Measurements from ENCODE around the gene TRAF1.
"Not testable (repeated sequence)": the region's sequence is repeated elsewhere in the genome, so short reads cannot be mapped to it uniquely, and the experiment has no call there.

Gene TRAF1

GRCh38 chr9:120971938-120972337 is 45.3 kb upstream of the TRAF1 start:
- Histone ChIP-seq H3K9me3 (ENCODE audit: insufficient read depth, low read length) (no peaks in the 10 kb centered on the region), H3K4me2 (ENCODE audit: low read depth, low read length, poor library complexity, severe bottlenecking) (no peak overlapping the region), H3K9ac (ENCODE audit: low read length) (no peak overlapping the region), H3K27me3 (ENCODE audit: low read length) (no peaks in the 10 kb centered on the region), H2AFZ (ENCODE audit: low read depth, low read length, severe bottlenecking) (no peak overlapping the region), H3K27ac (ENCODE audit: low read depth, low read length) (no peak overlapping the region), H4K20me1 (ENCODE audit: low read depth, low read length) (no peaks in the 10 kb centered on the region), H3K9me2 (replicated peaks; ENCODE audit: insufficient read depth, low read length) (no peaks in the 10 kb centered on the region), H3F3A (ENCODE audit: insufficient read depth) (no peaks in the 10 kb centered on the region), H3K36me3 (ENCODE audit: low read length) (no peaks in the 10 kb centered on the region), H3K79me2 (ENCODE audit: insufficient read depth, low read length) (no peaks in the 10 kb centered on the region), H3K4me3 (ENCODE audit: insufficient read depth, low read length, poor library complexity, severe bottlenecking) (no peak overlapping the region)
- no peak for TF ChIP-seq CTCF (IDR thresholded peaks at IDR 0.05; ENCODE audit: insufficient read depth, low read length, poor library complexity, severe bottlenecking)
- no peak for TF ChIP-seq EZH2phosphoT487 (conservative IDR thresholded peaks at IDR 0.05; ENCODE audit: low read length)

GRCh38 chr9:120971471-120971870 is 44.9 kb upstream of the TRAF1 start:
- not testable (repeated sequence) for H3K79me2 ChIP-seq (ENCODE audit: insufficient read depth, low read length); H2AFZ ChIP-seq (ENCODE audit: low read depth, low read length, severe bottlenecking); H3K9me3 ChIP-seq (ENCODE audit: insufficient read depth, low read length); H3K4me3 ChIP-seq (ENCODE audit: insufficient read depth, low read length, poor library complexity, severe bottlenecking); H3F3A ChIP-seq (ENCODE audit: insufficient read depth); H3K36me3 ChIP-seq (ENCODE audit: low read length); H4K20me1 ChIP-seq (ENCODE audit: low read depth, low read length); H3K9ac ChIP-seq (ENCODE audit: low read length); H3K27ac ChIP-seq (ENCODE audit: low read depth, low read length); H3K4me2 ChIP-seq (ENCODE audit: low read depth, low read length, poor library complexity, severe bottlenecking); H3K9me2 ChIP-seq (replicated peaks; ENCODE audit: insufficient read depth, low read length); H3K27me3 ChIP-seq (ENCODE audit: low read length)

DNA sequence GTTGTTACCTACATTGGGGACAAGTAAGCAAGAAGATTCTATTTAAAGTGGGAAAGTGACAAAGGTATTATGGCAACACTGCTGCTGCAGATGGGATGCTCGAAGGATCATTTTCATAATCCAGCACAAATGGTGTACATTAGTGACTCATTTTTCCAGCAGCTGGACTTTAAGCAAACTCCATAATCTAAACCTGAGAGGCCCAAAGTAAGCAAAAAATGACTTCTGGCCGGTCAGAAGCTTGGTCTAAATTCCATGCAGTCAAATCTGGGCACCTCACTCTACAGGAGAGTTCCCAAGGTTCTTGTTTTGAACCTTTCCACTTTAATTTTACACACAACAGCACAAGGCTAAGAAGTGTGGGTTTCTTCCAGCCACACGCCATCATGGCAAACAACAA is 43.6 kb upstream of the TRAF1 start:
- no peaks in the 10 kb centered on the region for H3K9me2 ChIP-seq (replicated peaks; ENCODE audit: insufficient read depth, low read length)
- H3K9me3 ChIP-seq (ENCODE audit: insufficient read depth, low read length): no peaks in the 10 kb centered on the region
- H3F3A ChIP-seq (ENCODE audit: insufficient read depth): no peaks in the 10 kb centered on the region
- H3K27ac ChIP-seq (ENCODE audit: low read depth, low read length): no peak overlapping the region
- no peaks in the 10 kb centered on the region for H3K79me2 ChIP-seq (ENCODE audit: insufficient read depth, low read length)
- no peak for TF ChIP-seq CTCF (IDR thresholded peaks at IDR 0.05; ENCODE audit: insufficient read depth, low read length, poor library complexity, severe bottlenecking)
- no peak for TF ChIP-seq EZH2phosphoT487 (conservative IDR thresholded peaks at IDR 0.05; ENCODE audit: low read length)
- no peaks in the 10 kb centered on the region for H4K20me1 ChIP-seq (ENCODE audit: low read depth, low read length)
- H2AFZ ChIP-seq (ENCODE audit: low read depth, low read length, severe bottlenecking): no peak overlapping the region
- H3K27me3 ChIP-seq (ENCODE audit: low read length): no peaks in the 10 kb centered on the region
- H3K4me3 ChIP-seq (ENCODE audit: insufficient read depth, low read length, poor library complexity, severe bottlenecking): no peak overlapping the region
- H3K36me3 ChIP-seq (ENCODE audit: low read length): no peaks in the 10 kb centered on the region
- no peak overlapping the region for H3K9ac ChIP-seq (ENCODE audit: low read length)
- no peak overlapping the region for H3K4me2 ChIP-seq (ENCODE audit: low read depth, low read length, poor library complexity, severe bottlenecking)

DNA sequence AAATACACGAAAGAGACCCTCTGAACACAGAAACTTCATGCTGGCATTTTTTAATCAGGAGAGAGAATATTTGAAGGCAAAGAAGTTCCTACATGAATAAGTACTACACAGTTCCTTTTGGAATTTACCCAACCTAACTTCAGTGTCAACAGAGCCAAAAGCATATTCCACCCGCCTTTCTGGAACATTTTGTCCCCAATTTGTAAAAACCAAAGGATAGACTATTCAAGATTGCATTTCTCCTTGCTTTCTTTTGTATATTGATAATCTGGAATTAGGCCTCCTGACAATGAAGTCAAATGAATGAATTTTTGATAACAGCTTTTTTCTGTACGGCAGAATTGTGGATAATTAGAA is 39.4 kb upstream of the TRAF1 start:
- TF ChIP-seq EZH2phosphoT487 (conservative IDR thresholded peaks at IDR 0.05; ENCODE audit: low read length): no peak
- no peak for TF ChIP-seq CTCF (IDR thresholded peaks at IDR 0.05; ENCODE audit: insufficient read depth, low read length, poor library complexity, severe bottlenecking)
- no peak overlapping the region for H3K9ac ChIP-seq (ENCODE audit: low read length)
- no peaks in the 10 kb centered on the region for H3K36me3 ChIP-seq (ENCODE audit: low read length)
- H3K27ac ChIP-seq (ENCODE audit: low read depth, low read length): no peak overlapping the region
- no peaks in the 10 kb centered on the region for H3K79me2 ChIP-seq (ENCODE audit: insufficient read depth, low read length)
- H3K4me2 ChIP-seq (ENCODE audit: low read depth, low read length, poor library complexity, severe bottlenecking): no peak overlapping the region
- no peaks in the 10 kb centered on the region for H3K27me3 ChIP-seq (ENCODE audit: low read length)
- H3F3A ChIP-seq (ENCODE audit: insufficient read depth): no peaks in the 10 kb centered on the region
- no peak overlapping the region for H2AFZ ChIP-seq (ENCODE audit: low read depth, low read length, severe bottlenecking)
- no peak overlapping the region for H3K4me3 ChIP-seq (ENCODE audit: insufficient read depth, low read length, poor library complexity, severe bottlenecking)
- H3K9me3 ChIP-seq (ENCODE audit: insufficient read depth, low read length): no peaks in the 10 kb centered on the region
- no peaks in the 10 kb centered on the region for H4K20me1 ChIP-seq (ENCODE audit: low read depth, low read length)
- no peaks in the 10 kb centered on the region for H3K9me2 ChIP-seq (replicated peaks; ENCODE audit: insufficient read depth, low read length)

Measured in SU-DHL-6 (cell line).